NCI-H1048 (cell line): ENCODE measurements around the gene PDE7B.
"Not testable (repeated sequence)": the region's sequence is repeated elsewhere in the genome, so short reads cannot be mapped to it uniquely, and the experiment has no call there.

ENCODE experiments used
- DNase-seq: peaks from one replicate; lab custom pipeline; 2025; lab: John Stamatoyannopoulos, UW

The PDE7B gene

GRCh38 chr6:136191606-136192312 lies 340.3 kb downstream of the PDE7B start:
- DNase-seq: no peak

GRCh38 chr6:136192902-136193301 lies 341.4 kb downstream of the PDE7B start:
- no peak for DNase-seq

GRCh38 chr6:136201732-136202131 lies 350.2 kb downstream of the PDE7B start:
- no peak for DNase-seq

GRCh38 chr6:136208783-136209182 lies 357.3 kb downstream of the PDE7B start:
- DNase-seq: no peak

GRCh38 chr6:136209496-136209895 lies 358.0 kb downstream of the PDE7B start:
- no peak for DNase-seq

GRCh38 chr6:136210398-136211165 lies 359.1 kb downstream of the PDE7B start:
- no peak for DNase-seq

- no peak for DNase-seq
Observed at GRCh38 chr6:136212608-136213007, 361.1 kb downstream of the PDE7B start.

GRCh38 chr6:136213012-136213539 lies 361.6 kb downstream of the PDE7B start:
- DNase-seq: no peak

- DNase-seq: no peak
Observed at GRCh38 chr6:136213853-136214252, 362.4 kb downstream of the PDE7B start.

GRCh38 chr6:136216503-136217401 lies 365.3 kb downstream of the PDE7B start:
- no peak for DNase-seq

- not testable (repeated sequence) for DNase-seq
Observed at GRCh38 chr6:136224974-136225373, 373.5 kb downstream of the PDE7B start.

GRCh38 chr6:136225496-136225895 lies 374.0 kb downstream of the PDE7B start:
- no peak for DNase-seq

- peak; percentile 4 for DNase-seq
Observed at GRCh38 chr6:136226027-136226673, 374.6 kb downstream of the PDE7B start.

GRCh38 chr6:136226674-136227377 lies 375.3 kb downstream of the PDE7B start:
- DNase-seq: no peak

GRCh38 chr6:136228814-136229213 lies 377.3 kb downstream of the PDE7B start:
- no peak for DNase-seq

- no peak for DNase-seq
Observed at GRCh38 chr6:136230219-136230853, 378.8 kb downstream of the PDE7B start.

- no peak for DNase-seq
Observed at GRCh38 chr6:136232701-136233100, 381.2 kb downstream of the PDE7B start.

- no peak for DNase-seq
Observed at GRCh38 chr6:136235233-136235564, 383.7 kb downstream of the PDE7B start.

- no peak for DNase-seq
Observed at GRCh38 chr6:136236466-136237293, 385.2 kb downstream of the PDE7B start.
